Measurements from ENCODE around the gene RFX2.
A peak's percentile ranks its signal among the peaks of the same experiment; 100 is the strongest.

The RFX2 gene

GRCh38 chr19:6061376-6062130 is 48.7 kb downstream of the RFX2 start:
- peak; percentile 83 for DNase-seq (ENCODE audit: low spot score)
- peak overlapping the region; percentile 88 to 98 for H3K27ac ChIP-seq
- no peak for TF ChIP-seq CTCF (IDR thresholded peaks at IDR 0.05)
- H3K4me3 ChIP-seq = no peak overlapping the region

GRCh38 chr19:6060600-6061375 is 49.5 kb downstream of the RFX2 start:
- peak overlapping the region; percentile 88 to 98 for H3K27ac ChIP-seq
- peak; percentile 77 for DNase-seq (ENCODE audit: low spot score)
- TF ChIP-seq CTCF (IDR thresholded peaks at IDR 0.05) = no peak
- H3K4me3 ChIP-seq = no peak overlapping the region

GRCh38 chr19:6059988-6060599 is 50.2 kb downstream of the RFX2 start:
- peak overlapping the region; percentile 88 to 98 for H3K27ac ChIP-seq
- DNase-seq (ENCODE audit: low spot score) = peak; percentile 69
- no peak for TF ChIP-seq CTCF (IDR thresholded peaks at IDR 0.05)
- no peak overlapping the region for H3K4me3 ChIP-seq

- H3K4me3 ChIP-seq = no peak overlapping the region
- no peak for TF ChIP-seq CTCF (IDR thresholded peaks at IDR 0.05)
- peak; percentile 64 for DNase-seq (ENCODE audit: low spot score)
- H3K27ac ChIP-seq = peak overlapping the region; percentile 88 to 98
These were observed 50.8 kb downstream of the RFX2 start for GRCh38 chr19:6059396-6059947.

- H3K27ac ChIP-seq = peak overlapping the region; percentile 88 to 98
- DNase-seq (ENCODE audit: low spot score) = peak; percentile 69
- no peak overlapping the region for H3K4me3 ChIP-seq
- TF ChIP-seq CTCF (IDR thresholded peaks at IDR 0.05) = no peak
These were observed 51.6 kb downstream of the RFX2 start for GRCh38 chr19:6058518-6059201.

- Histone ChIP-seq H3K27ac (peak overlapping the region; percentile 88 to 98), H3K4me3 (peak overlapping the region; percentile 35)
- no peak for TF ChIP-seq CTCF (IDR thresholded peaks at IDR 0.05)
- peak; percentile 72 for DNase-seq (ENCODE audit: low spot score)
These were observed 52.4 kb downstream of the RFX2 start for GRCh38 chr19:6057651-6058517.
